ENCODE measurements around the gene ARPC4.

The ARPC4 gene

DNA sequence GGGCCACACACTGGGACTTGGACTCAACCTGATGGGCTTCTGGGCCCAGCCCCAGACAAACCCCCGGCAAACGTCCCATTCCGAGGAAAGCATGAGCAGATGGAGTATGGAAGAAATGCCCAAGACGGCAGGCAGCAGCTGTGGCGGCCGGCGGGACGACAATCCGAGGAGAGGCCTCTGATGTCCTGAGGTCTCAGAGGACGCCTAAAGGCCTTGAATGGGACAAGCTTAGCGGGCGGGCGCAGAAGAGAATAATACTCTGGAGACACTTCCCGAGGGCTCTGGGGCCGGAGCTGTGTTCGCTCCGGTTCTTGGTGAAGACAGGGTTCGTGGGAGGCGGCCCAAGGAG lies 43.6 kb upstream of the ARPC4 start:
- Histone ChIP-seq H3K27me3 (ENCODE audit: insufficient read depth, poor library complexity, severe bottlenecking) (no peaks in the 10 kb centered on the region), H3K27ac (replicated peaks) (peak overlapping the region; percentile 72), H3K4me3 (replicated peaks; ENCODE audit: insufficient read depth, low read length) (peak overlapping the region; percentile 40)
- no peak for TF ChIP-seq GABPA (IDR thresholded peaks at IDR 0.05; ENCODE audit: low read depth)
- no peak for DNase-seq (ENCODE audit: low read depth in 1 of 2, low spot score in 1 of 2)

DNA sequence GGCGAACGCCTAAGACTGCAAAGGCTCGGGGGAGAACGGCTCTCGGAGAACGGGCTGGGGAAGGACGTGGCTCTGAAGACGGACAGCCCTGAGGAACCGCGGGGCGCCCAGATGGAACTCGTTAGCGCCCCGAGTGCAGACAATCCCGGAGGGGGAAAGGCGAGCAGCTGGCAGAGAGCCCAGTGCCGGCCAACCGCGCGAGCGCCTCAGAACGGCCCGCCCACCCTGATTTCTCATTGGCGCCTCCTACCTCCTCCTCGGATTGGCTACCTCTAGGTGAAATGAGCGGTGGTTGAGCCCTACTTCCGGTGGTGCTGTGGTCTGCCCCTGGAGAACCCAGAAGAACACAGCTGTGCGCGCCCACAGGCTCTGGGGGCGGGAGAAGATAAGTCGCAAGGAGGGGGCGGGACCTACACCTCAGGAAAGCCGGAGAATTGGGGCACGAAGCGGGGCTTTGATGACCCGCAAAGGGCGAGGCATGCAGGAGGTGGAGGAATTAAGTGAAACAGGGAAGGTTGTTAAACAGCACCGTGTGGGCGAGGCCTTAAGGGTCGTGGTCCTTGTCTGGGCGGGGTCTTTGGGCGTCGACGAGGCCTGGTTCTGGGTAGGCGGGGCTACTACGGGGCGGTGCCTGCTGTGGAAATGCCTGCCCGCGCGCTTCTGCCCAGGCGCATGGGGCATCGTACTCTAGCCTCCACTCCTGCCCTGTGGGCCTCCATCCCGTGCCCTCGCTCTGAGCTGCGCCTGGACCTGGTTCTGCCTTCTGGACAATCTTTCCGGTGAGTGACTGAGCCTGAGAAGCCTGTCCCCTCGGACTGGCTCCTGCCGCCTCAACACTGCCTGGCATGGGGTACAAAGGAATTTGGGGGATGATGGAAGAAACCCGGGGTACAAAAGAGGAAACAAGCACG lies 43.0 kb upstream of the ARPC4 start, which contains the start of gene OGG1:
Gene OGG1, plus strand, starts transcription at position 308 of the 911 bp plus-strand sequence. Its CDS starts 335 bp downstream, at position 643.
- TF ChIP-seq GABPA (IDR thresholded peaks at IDR 0.05; ENCODE audit: low read depth) (peak; percentile 71), CTCF (IDR thresholded peaks at IDR 0.05; ENCODE audit: insufficient read depth, low read length) (no peak), SPI1 (IDR thresholded peaks at IDR 0.05; ENCODE audit: borderline replicate concordance, low read depth) (no peak), POLR2AphosphoS5 (IDR thresholded peaks at IDR 0.05; ENCODE audit: low read depth) (peak; percentile 69)
- TF ChIP-seq, protein P1, sequence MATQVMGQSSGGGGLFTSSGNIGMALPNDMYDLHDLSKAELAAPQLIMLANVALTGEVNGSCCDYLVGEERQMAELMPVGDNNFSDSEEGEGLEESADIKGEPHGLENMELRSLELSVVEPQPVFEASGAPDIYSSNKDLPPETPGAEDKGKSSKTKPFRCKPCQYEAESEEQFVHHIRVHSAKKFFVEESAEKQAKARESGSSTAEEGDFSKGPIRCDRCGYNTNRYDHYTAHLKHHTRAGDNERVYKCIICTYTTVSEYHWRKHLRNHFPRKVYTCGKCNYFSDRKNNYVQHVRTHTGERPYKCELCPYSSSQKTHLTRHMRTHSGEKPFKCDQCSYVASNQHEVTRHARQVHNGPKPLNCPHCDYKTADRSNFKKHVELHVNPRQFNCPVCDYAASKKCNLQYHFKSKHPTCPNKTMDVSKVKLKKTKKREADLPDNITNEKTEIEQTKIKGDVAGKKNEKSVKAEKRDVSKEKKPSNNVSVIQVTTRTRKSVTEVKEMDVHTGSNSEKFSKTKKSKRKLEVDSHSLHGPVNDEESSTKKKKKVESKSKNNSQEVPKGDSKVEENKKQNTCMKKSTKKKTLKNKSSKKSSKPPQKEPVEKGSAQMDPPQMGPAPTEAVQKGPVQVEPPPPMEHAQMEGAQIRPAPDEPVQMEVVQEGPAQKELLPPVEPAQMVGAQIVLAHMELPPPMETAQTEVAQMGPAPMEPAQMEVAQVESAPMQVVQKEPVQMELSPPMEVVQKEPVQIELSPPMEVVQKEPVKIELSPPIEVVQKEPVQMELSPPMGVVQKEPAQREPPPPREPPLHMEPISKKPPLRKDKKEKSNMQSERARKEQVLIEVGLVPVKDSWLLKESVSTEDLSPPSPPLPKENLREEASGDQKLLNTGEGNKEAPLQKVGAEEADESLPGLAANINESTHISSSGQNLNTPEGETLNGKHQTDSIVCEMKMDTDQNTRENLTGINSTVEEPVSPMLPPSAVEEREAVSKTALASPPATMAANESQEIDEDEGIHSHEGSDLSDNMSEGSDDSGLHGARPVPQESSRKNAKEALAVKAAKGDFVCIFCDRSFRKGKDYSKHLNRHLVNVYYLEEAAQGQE (IDR thresholded peaks at IDR 0.05; ENCODE audit: insufficient replicate concordance, low read depth) = peak; percentile 17
- H3K4me3 ChIP-seq (replicated peaks; ENCODE audit: insufficient read depth, low read length) = peak within 1 kb of the TSS; percentile 62
- H3K27ac ChIP-seq (replicated peaks) = peak within 1 kb of the TSS; percentile 72

GRCh38 chr3:9750556-9751411 lies 42.1 kb upstream of the ARPC4 start:
- Histone ChIP-seq H3K4me3 (replicated peaks; ENCODE audit: insufficient read depth, low read length) (peak overlapping the region; percentile 62), H3K27me3 (ENCODE audit: insufficient read depth, poor library complexity, severe bottlenecking) (no peaks in the 10 kb centered on the region), H3K27ac (replicated peaks) (peak overlapping the region; percentile 72)
- no peak for DNase-seq (ENCODE audit: low read depth in 1 of 2, low spot score in 1 of 2)
- TF ChIP-seq CTCF (IDR thresholded peaks at IDR 0.05; ENCODE audit: insufficient read depth, low read length) = no peak
- TF ChIP-seq, protein P1 (IDR thresholded peaks at IDR 0.05; ENCODE audit: insufficient replicate concordance, low read depth) = no peak
- no peak for TF ChIP-seq SPI1 (IDR thresholded peaks at IDR 0.05; ENCODE audit: borderline replicate concordance, low read depth)

More for the DNA sequence above, 43.0 kb upstream of the ARPC4 start, which contains the start of gene OGG1:
- H3K27me3 ChIP-seq (ENCODE audit: insufficient read depth, poor library complexity, severe bottlenecking) = no peaks in the 10 kb centered on the region
- peak; percentile 98 to 100 for DNase-seq (ENCODE audit: low read depth in 1 of 2, low spot score in 1 of 2)

- TF ChIP-seq CTCF (IDR thresholded peaks at IDR 0.05; ENCODE audit: insufficient read depth, low read length) (no peak), GABPA (IDR thresholded peaks at IDR 0.05; ENCODE audit: low read depth) (no peak), POLR2AphosphoS5 (IDR thresholded peaks at IDR 0.05; ENCODE audit: low read depth) (no peak)
- TF ChIP-seq, protein P1 (IDR thresholded peaks at IDR 0.05; ENCODE audit: insufficient replicate concordance, low read depth) = no peak
- H3K4me3 ChIP-seq (replicated peaks; ENCODE audit: insufficient read depth, low read length) = no peak overlapping the region
These were observed 38.2 kb upstream of the ARPC4 start for GRCh38 chr3:9754678-9755077.

More at GRCh38 chr3:9754678-9755077, 38.2 kb upstream of the ARPC4 start:
- Histone ChIP-seq H3K27me3 (ENCODE audit: insufficient read depth, poor library complexity, severe bottlenecking) (no peaks in the 10 kb centered on the region), H3K27ac (replicated peaks) (0 out of 2 replicates have a peak overlapping the region, but pooled peaks have one; percentile 25)
- no peak for DNase-seq (ENCODE audit: low read depth in 1 of 2, low spot score in 1 of 2)

All from HL-60 (cell line).